CD4-positive, alpha-beta T cell treated with Interferon alpha-2 for 1 hour (primary cell): ENCODE data around the gene ZBTB46.
"Not testable (repeated sequence)": the region's sequence is repeated elsewhere in the genome, so short reads cannot be mapped to it uniquely, and the experiment has no call there.

Experiments used
- DNase-seq, 2 donors: peaks; one replicate each; pipeline ENCODE4 v3.0.0-alpha.2; 2020 to 2022

The ZBTB46 gene

GRCh38 chr20:63857764-63858392 lies 26.8 kb upstream of the ZBTB46 start:
- no peak for DNase-seq

- DNase-seq, result no peak
These were observed 25.0 kb upstream of the ZBTB46 start for GRCh38 chr20:63856098-63856511.

GRCh38 chr20:63855363-63856097 lies 24.5 kb upstream of the ZBTB46 start:
- DNase-seq, result no peak

- no peak for DNase-seq
These were observed 23.8 kb upstream of the ZBTB46 start for GRCh38 chr20:63854766-63855362.

- DNase-seq, result no peak
These were observed 23.2 kb upstream of the ZBTB46 start for GRCh38 chr20:63854069-63854765.

- not testable (repeated sequence) for DNase-seq
These were observed 22.6 kb upstream of the ZBTB46 start for GRCh38 chr20:63853733-63854068.

- DNase-seq, result not testable (repeated sequence)
These were observed 20.5 kb upstream of the ZBTB46 start for GRCh38 chr20:63851548-63851943.

GRCh38 chr20:63850689-63851547 lies 19.9 kb upstream of the ZBTB46 start:
- peak in 1 of 2 donors; percentile 18 for DNase-seq

GRCh38 chr20:63848003-63848911 lies 17.2 kb upstream of the ZBTB46 start:
- DNase-seq, result no peak

GRCh38 chr20:63847237-63848002 lies 16.4 kb upstream of the ZBTB46 start:
- no peak for DNase-seq

- DNase-seq, result no peak
These were observed 15.8 kb upstream of the ZBTB46 start for GRCh38 chr20:63846888-63847236.

- no peak for DNase-seq
These were observed 15.2 kb upstream of the ZBTB46 start for GRCh38 chr20:63846128-63846771.

- no peak for DNase-seq
These were observed 13.5 kb upstream of the ZBTB46 start for GRCh38 chr20:63844511-63844991.

- DNase-seq, result no peak
These were observed 12.7 kb upstream of the ZBTB46 start for GRCh38 chr20:63843778-63844177.

GRCh38 chr20:63843222-63843621 lies 12.2 kb upstream of the ZBTB46 start:
- DNase-seq, result no peak

GRCh38 chr20:63842258-63842657 lies 11.2 kb upstream of the ZBTB46 start:
- no peak for DNase-seq

GRCh38 chr20:63840405-63840828 lies 9.4 kb upstream of the ZBTB46 start:
- no peak for DNase-seq

- DNase-seq, result no peak
These were observed 8.6 kb upstream of the ZBTB46 start for GRCh38 chr20:63839620-63840019.

- DNase-seq, result no peak
These were observed 6.4 kb upstream of the ZBTB46 start for GRCh38 chr20:63837479-63837878.
